Skeletal muscle cell (primary cell): ENCODE results near the gene CXCR5.

Experiments
- DNase-seq: peaks from one replicate; pipeline ENCODE4 v3.0.0-alpha.2; 2010; ENCODE audit warnings: low read depth
- H3K4me3 ChIP-seq: 2 replicates; pipeline ENCODE4 v1.5.1; 2011; ENCODE audit warnings: low read depth, mild to moderate bottlenecking, control low read depth, low read length, moderate library complexity

The CXCR5 gene

DNA sequence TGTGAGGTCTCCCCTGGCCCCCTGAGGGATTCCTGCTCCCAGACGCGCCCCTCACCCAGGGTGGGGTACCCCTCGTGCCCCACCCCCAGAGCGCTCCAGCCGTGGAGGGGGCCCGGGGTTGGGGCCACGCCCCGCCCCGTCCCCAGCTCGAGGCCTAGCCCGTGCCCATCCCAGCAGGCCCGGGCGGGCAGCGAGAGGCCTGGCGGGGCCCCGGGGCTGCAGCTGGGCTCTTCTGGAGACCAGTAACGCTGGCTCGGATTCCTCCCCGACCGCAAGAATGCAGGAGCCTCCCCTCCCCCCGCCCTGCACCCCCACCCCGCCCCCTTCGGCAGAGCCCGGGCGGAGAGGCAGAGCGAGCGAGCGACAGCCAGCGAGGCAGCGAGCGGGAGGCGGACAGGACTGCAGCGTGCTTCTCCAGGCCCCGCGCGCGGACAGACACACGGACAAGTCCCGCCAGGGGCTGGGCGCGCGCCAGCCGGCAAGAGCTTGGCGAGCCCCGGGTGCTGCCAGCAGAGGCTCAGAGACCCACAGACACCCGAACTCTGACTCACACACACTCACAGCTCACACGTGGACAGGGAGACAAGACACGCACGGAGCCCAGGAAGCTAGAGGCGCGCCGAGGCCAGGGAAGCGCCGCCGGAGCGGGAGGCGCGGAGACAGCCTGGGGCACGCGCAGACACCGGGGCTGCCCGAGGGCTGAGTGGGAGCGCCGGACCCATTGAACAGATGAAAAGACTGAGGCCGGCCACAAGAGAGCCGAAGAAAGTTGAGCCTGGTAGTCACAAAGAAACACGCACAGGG lies 26.8 kb downstream of the CXCR5 start:
- H3K4me3 ChIP-seq: peak overlapping the region; percentile 42
- DNase-seq: peak; percentile 71

DNA sequence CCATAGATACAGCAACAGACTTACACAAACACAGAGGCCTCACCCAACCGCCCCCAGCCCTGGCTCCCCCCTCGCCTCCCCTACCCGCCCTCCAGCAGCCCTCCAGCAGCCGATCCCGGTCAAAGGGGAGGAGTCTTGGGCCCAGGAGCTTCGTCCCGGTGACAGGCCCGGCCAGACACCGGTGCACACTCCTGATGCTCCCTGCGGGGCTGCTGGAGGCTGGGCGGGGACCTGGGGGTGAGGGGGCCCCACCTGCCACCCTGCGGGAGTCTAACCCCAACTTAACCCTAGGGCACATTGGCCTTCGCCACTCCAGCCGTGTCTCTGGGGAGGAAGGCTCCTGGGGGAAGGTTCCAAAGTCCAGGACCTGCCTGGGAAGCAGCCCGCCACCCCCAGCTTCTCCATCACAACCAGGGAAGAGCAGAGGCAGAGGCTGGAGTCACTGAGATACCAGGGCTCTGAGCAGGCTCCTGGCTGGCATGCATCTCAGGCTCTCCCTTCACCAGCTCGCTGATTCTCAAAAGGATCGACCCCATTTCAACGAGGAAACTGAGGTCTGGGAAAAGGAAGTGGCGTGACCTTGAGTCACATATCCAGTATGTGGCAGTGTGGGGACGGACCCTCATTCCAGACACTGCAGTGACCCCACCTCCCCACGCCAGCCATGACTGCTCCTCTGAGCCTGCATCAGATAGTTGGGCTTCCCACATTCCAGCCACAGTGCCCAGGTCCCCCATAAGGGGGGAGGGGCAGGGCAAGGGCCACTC lies 27.6 kb downstream of the CXCR5 start:
- H3K4me3 ChIP-seq: peak overlapping the region; percentile 32
- no peak for DNase-seq

DNA sequence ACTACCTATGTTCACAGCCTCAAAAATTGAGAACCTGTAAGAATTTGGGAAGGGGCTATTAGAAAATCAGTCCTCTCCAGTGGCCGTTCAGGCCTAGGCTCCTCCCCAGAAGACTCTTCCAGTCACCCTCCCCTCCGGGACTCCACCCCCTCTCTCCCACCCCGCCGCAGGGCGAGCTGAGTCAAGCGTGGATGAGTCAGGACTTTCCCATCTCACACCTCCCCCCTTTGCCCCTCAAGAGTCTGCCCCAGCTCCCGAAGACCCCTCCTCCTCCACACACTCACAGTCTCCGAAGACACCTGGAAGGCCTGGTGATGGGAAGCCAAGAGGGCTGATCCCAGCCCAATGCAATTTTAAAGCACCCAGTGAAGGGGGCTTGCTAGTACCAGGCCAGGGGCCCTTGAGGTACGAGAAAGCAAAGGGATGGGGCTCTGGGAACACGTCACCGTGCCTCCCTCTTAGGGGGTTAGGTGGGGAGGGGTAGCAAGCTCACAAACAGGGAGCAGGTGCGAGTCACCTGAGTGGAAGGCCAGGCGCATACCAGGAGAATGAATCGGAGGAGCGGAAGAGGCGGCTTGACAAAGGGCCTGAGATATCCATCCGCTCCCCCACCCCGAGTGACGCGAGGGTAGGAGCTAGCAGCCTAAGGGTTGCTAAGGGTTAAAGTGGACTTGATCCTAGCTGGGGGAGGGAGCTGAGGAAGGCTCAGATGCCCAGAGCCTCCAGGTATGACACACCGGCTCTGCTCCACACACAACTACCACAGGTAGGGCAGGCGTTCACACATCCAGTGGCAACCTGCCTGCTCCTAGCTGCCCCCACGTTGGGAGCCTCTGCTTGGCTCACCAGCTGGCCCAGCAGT lies 28.4 kb downstream of the CXCR5 start:
- peak overlapping the region; percentile 32 for H3K4me3 ChIP-seq
- DNase-seq: peak; percentile 80

DNA sequence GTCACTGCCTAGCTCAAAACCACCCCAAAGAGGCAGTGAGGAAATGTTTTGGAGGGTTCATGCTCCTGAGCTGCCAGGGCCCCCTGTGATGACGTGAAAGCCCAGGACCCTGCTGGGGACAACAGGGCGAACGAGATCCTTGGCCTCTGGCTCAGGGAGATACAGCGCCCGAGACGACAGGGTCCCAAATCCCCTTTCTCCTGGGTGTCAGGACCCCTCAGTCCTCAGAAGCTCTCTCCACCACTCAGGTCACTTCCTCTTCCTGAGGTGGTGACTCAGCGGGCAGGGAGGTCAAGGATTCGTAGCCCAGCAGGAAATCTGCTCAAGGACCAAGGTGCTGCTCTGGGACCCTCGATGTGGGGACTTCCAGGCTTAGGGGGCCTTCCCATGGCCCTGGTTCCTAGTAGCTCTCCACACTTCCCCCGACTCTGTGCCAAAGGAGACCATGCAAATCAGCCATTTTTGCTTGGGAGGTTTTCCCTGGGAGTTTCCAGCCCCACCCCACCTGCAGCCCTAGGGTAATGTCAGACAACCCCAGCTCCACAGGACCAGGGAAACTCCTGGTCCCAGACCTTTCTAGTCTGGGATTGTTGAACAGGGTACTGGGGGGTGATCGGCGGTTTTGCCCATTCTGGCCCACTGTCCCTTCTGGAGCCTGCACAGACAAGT lies 29.2 kb downstream of the CXCR5 start:
- no peak for DNase-seq
- H3K4me3 ChIP-seq: no peak overlapping the region

DNA sequence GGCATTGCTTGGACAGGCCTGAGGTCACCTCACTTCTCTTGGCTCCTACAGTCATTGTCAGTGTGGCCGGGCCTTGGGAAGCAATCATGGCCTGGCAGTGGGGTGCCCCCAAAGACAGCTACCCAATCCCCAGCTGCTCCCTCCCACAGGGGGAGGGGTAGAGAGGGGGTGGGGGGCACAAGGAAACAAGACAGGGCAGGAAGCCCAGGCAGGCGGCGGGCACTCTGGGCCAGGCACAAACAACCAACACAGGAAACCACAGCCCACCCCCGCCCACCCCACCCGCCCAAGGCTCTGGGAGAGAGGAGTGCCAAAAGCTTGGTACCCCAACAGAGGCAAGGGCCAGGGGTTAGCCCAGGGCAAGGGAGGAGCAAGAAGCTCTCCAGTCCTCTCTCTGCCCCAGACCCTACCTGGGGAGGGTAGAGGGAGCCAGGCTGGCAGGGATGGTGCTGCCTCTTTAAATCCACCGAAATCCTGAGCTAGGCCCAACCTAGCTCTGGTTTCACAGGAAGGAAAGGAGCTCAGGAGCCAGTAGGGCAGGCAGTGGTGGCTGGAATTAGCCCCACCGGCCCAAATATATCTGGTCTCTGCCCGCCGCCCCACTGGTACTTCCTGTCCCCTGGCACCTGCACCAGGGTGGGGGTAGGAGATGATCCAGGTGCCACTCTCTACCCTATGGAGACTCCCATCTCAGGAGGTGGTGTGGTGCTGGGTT lies 29.9 kb downstream of the CXCR5 start:
- no peak for DNase-seq
- no peak overlapping the region for H3K4me3 ChIP-seq

DNA sequence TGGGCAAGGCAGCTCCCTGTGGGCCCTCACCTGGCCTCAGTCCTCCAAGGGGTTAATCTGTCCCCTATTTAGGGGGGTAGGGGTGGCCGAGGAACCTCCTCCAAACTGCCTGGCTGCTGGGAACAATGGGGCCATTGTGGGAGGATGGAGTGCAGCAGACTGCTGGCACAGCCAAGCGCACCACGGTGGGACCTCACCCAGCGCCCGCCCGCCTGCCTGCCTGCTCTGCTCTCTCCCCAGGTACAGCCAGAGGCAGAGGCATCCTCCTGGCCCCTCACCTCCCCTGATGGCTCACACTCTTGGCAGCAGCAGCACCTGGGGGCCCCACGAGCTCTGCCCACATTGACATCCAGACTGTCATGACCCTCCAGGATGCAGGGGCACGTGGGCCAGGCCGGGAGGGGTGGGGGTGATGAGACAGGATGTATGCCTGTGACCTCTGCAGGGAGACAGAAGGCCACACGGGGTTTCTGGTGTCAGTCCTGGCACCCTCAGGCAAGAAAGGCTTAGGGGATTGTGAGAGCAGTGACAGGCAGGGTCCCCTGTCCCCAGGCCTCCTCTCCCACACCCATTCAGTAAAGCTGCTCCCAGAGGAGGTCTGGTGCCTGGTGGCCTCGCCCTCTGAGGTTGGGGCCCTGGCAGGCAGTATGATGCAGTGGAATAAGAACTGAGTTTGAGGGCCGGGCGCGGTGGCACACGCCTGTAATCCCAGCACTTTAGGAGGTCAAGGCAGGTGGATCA lies 30.7 kb downstream of the CXCR5 start:
- no peak for DNase-seq
- no peak overlapping the region for H3K4me3 ChIP-seq

DNA sequence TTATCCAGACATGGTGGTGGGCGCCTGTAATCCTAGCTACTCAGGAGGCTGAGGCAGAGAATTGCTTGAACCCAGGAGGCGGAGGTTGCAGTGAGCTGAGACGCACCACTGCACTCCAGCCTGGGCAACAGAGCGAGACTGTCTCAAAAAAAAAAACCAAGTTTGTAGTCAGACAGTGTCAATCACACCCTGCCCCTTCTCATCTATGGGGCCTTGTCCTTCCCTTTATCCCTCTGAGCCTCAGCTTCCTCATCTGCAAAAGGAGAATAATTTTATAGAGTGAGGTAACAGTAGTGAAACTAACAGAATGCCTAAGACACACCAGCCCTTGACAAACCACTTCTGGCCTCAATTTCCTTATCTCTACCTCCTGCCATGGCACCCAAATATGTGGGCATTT lies 31.3 kb downstream of the CXCR5 start:
- DNase-seq: no peak
- no peak overlapping the region for H3K4me3 ChIP-seq

DNA sequence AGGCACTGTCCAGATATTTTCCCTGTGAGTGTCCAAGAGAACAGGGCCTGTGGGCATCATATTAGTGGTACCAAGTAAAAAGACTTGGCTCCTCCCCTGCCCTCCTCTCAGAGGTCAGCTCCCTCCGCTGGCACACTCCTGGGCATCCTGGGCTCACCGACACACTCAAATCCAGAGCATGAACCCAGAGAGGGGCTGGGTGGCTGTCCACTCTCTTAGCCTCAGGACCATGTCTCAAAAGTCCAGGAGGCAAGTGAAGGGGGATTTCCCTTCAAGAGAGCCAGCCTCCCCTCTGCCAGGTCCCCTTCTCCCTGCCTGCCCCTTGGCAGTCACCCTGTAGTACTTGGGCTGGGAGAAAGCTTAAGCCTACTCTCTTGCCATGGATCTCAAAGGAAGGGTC lies 31.7 kb downstream of the CXCR5 start:
- H3K4me3 ChIP-seq: no peak overlapping the region
- DNase-seq: no peak

DNA sequence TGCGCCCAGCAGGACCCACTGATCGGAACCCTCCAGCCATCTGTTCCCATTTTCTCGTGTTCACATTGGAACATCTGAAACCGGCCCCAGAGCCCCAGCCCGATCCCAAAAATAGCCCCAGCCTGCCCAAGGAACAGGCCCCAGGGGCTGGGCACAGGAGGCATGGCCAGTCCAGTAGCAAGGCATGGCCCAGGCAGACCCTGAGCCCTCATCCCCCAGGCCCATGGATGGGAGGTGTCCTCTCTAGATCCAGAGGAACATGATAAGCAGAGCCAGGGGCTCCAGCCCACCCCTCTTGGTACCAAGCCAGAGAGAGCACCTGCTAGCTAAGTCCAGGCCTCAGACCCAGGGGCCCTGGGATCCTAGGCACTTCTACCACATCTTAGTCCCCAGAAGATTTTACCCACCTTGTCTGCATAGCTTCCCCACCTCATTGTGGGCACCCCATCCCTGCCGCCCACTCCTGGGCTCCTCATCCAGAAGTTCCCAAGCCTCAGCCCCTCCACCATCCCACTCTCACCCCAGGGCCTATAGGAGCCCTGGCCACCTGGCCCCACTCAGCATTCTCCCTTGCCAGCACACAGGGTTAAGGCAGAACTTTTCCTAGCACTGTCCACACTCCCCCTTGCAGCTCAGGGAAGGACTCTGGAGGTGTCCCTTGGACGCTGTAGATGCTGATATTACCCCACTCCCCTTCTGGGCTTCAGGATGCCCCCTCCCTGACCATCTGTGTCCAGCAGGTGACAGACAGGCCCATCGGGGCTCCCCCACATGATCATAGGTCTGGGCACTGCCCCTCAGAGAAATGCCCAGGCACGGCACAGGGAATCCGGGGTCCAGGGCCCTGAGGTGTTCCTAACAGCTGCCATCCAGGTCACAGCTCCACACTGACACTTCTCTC lies 32.5 kb downstream of the CXCR5 start:
- DNase-seq: no peak
- peak overlapping the region; percentile 12 for H3K4me3 ChIP-seq

DNA sequence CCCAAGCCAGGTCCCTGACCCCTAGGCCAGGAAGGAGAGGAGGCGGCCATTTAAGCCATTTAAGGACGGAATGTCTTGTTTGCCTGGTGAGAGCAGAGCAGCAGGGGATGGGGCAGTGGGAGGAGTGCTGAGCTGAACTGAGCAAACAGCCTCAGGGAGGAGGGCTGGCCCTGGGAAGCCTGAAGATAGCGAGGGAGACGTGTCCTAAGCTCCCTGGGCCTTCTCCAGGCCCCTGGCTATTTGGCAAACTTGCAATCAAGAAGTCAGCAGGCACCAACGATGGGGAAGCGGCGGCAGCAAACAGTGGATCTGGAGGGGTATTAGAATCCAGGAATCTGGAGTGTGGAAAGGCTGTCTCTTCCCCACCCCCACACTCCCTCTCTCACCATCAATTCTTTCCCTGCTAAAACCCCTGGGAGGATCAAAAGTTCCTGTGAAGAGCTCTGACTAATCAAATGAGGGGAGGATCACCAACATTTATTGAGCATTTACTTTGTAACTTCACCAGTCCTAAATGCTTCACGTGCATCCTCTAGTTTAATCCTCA lies 33.2 kb downstream of the CXCR5 start:
- peak; percentile 69 for DNase-seq
- peak overlapping the region; percentile 12 for H3K4me3 ChIP-seq

DNA sequence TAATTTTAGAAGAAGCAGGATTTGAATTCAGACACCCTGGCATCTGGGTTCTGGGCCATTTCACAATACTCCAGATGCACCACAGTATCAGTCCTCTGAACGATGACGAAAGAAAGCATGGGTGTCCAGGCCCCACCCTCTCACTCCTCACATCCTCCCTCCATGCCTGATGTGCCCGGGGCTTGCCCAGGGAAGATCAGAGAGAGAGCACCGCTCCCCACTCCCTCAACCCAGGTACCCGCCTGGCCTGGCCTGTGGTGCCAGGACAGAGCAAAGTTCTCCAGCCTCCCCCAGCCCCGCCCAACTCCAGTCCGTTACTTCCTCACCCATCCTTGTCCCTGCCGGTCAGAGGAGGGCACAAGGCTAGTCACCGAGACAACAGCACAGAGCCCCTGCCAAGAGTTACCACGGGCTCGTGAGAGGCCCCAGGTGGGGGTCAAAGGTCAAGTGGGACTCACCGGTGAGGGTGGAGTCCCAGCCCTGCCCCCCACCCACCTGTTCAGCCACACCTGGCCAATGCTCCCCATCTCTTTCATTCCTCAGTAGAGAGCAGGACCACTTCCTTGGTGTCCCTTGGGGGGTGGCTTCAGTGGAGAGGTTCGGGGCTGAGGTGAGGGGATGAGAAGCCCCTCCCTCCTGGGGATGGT lies 33.9 kb downstream of the CXCR5 start:
- DNase-seq: peak; percentile 82
- H3K4me3 ChIP-seq: peak overlapping the region; percentile 38

DNA sequence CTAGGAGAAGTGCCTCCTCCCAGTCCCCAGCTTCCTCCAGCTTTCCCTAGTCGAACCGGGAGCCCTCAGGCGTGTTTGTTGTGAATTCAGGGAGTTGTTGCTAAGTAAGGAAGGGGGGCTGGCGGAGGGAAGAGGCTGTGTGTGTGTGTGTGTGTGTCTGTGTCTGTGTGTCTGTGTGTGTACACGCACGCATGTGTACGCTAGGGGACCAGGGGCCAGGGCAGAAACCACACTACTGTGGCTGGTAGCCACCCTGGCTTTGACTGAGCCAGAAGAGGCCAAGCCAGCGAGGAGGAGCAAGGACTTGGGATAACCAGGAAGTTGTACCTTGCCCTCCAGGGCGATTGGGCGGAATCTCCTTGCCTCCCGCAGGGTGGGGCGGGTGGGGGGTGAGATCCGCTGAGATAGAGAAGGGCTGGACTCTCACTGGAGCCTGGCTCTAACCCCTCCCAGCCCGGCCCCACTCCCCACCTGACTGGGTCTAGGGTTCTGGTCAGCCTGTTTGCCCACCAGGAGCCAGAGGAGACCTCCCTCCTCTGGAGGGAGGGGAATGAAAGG lies 34.5 kb downstream of the CXCR5 start:
- H3K4me3 ChIP-seq: peak overlapping the region; percentile 38
- DNase-seq: peak; percentile 90

DNA sequence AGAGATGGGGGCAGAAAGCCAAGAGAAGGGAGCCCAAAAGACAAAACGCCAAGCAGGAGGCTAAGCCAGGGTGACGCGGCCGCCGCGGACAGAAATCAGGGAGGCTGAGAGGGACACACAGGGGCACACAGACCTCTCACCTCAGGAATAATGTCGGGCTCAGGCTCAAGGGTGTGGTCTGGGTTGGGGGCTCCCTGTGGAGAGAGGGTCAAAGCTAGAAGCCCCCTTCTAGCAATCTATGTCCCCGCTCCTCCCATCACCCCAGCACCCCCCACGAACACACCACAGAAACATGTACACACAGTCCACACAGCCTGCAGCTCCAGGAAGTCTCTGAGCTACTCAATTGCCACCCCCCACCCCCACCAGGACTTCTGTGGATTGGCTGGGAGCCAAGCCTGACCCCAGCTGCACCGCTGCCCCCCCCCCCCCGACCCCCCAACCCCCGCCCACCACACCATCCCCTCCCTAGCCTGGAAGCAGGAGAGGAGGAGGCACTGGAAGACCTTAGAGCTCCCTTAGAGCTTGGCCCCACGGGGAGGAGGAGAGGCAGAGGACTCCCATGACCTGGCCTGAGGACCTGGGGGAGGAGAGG lies 35.1 kb downstream of the CXCR5 start:
- H3K4me3 ChIP-seq: peak overlapping the region; percentile 40
- DNase-seq: no peak

DNA sequence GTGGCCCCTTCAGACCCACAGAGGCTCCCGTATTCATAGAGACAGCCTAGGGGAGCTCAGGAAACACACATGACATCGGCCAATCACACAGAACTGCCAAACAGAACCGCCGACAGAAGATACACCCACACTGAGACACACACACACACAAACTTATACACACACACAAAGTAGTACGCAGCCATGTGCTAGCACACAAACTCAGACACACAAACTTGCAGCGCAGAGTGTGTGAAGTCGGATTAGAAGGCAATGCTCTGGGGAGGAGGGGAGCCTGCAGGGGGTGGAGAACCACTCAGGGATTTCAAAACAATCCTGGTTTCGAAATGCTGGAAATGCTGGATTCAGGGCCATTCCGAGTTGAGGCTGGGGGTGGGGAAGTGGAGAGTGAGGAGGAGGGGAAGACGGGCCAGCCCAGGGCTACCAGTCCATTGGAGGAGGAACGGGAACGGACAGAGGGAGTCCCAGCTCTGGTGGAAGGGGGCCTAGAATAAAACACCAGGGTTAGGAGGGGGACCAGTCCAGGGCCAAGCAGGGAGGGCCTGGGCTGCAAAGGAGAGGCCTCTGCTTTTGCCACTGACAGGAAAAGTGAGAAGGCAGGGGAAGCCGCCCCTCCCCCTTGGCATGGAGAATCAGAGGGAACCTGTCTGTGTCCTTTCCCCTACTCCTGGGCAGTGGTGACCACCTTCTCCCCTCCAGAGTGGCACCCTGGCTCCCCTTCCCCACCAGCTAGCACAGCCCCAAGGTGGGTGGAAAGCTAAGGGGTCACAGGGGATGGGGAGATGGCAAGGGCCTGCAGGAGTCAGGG lies 37.6 kb downstream of the CXCR5 start:
- DNase-seq: peak; percentile 80
- H3K4me3 ChIP-seq: peak overlapping the region; percentile 100
